Body of pancreas (tissue), 4 donors: ENCODE results near the gene ERBB4. TPM values are rescaled to one million over a fixed set of nuclear protein-coding genes. Genes with fewer than 3 reads are reported as not detected.

Experiments used
- ATAC-seq: fragments of 150-250 bp; one replicate; pipeline ENCODE4 v1.9.1; 2016
- DNase-seq, 4 donors: peaks; one replicate each; pipeline ENCODE4 v3.0.0-alpha.2; 2019
- H3K27ac ChIP-seq, 4 donors: fragments of 200-600 bp; sonication (generic); 1 replicate in 3 of 4; 2 replicates in 1 of 4; pipeline versions ENCODE4 v1.5.1 to v1.6.1; 2016 to 2019; ENCODE audit warnings: mild to moderate bottlenecking in 1 of 4, mixed read lengths in 1 of 4, moderate library complexity in 1 of 4
- H3K27me3 ChIP-seq, 2 donors: fragments of 200-600 bp; sonication (generic); one replicate each; pipeline ENCODE4 v1.6.0; 2016; ENCODE audit warnings: mild to moderate bottlenecking in 1 of 2
- H3K36me3 ChIP-seq, 2 donors: fragments of 200-600 bp; sonication (generic); replicated peaks in 1 of 2; 2 replicates each; pipeline ENCODE4 v1.5.1; 2016; ENCODE audit warnings: low read depth in 2 of 2; ENCODE audit not compliant: insufficient read depth in 1 of 2
- H3K4me1 ChIP-seq: fragments of 200-600 bp; sonication (generic); one replicate; pipeline ENCODE4 v1.6.0; 2016
- H3K4me3 ChIP-seq, 2 donors: fragments of 200-600 bp; sonication (generic); 1 replicate in 1 of 2; 2 replicates in 1 of 2; pipeline ENCODE4 v1.5.1; 2016 to 2019
- H3K9me3 ChIP-seq, 3 donors: fragments of 200-600 bp; sonication (generic); 1 replicate in 2 of 3; 2 replicates in 1 of 3; pipeline ENCODE4 v1.5.1; 2016
- POLR2A ChIP-seq, 3 donors: fragments of 450-650 bp; IDR thresholded peaks; one replicate each; pipeline ENCODE4 v1.6.1; 2016; ENCODE audit warnings: antibody characterized with exemption in 3 of 3, mild to moderate bottlenecking in 2 of 3
- WGBS, 2 donors: methylation state at CpG; one replicate each; pipeline ENCODE4 v1.1.5; 2017; 5-methylcytosine and 5-hydroxymethylcytosine counted together
- intact Hi-C: fragments of 100-400 bp; cut with DNase I; formaldehyde crosslinking; loops from one replicate; pipeline ENCODE4 v1.15.1; 2023
- total RNA-seq, 2 donors: library from RNA; depleted of rRNA; stranded (reverse); fragments of >200 nt; gene quantifications; one replicate each; pipeline ENCODE4 v1.1.0, GENCODE V29; 2016
- TF ChIP-seq, protein P1 (sequence below), 7 experiments: fragments of 450-650 bp in 4 of 7; fragments of 200-600 bp in 3 of 7; sonication (generic) in 3 of 7; IDR thresholded peaks; one replicate each; pipeline ENCODE4 v1.5.1; 2016 to 2019; ENCODE audit warnings: antibody characterized with exemption in 7 of 7

ERBB4 gene
- 1 to 10 TPM; 1.6 to 4.4 TPM for total RNA-seq

GRCh38 chr2:212538305-212539071 is at the start of gene ERBB4:
Gene ERBB4 (minus strand): TSS chr2:212538802. CDS start chr2:212538530, 272 bp downstream.
- DNase-seq = peak in 3 of 4 donors; percentile 24 to 38 (median 31)
- TF ChIP-seq POLR2A (IDR thresholded peaks at IDR 0.05) = peak in 1 of 3 donors; percentile 25
- TF ChIP-seq, protein P1, sequence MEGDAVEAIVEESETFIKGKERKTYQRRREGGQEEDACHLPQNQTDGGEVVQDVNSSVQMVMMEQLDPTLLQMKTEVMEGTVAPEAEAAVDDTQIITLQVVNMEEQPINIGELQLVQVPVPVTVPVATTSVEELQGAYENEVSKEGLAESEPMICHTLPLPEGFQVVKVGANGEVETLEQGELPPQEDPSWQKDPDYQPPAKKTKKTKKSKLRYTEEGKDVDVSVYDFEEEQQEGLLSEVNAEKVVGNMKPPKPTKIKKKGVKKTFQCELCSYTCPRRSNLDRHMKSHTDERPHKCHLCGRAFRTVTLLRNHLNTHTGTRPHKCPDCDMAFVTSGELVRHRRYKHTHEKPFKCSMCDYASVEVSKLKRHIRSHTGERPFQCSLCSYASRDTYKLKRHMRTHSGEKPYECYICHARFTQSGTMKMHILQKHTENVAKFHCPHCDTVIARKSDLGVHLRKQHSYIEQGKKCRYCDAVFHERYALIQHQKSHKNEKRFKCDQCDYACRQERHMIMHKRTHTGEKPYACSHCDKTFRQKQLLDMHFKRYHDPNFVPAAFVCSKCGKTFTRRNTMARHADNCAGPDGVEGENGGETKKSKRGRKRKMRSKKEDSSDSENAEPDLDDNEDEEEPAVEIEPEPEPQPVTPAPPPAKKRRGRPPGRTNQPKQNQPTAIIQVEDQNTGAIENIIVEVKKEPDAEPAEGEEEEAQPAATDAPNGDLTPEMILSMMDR (IDR thresholded peaks at IDR 0.05) = no peak
- Histone ChIP-seq H3K4me3 (peak within 1 kb of the TSS; percentile 27 to 64), H3K9me3 (no peaks in the 10 kb centered on the region), H3K4me1 (peaks cover 19% of the 10 kb centered on the region), H3K36me3 (no peaks in the 10 kb centered on the region), H3K27me3 (no peaks in the 10 kb centered on the region), H3K27ac (peak within 1 kb of the TSS in 3 of 4 donors; percentile 41 to 76 (median 69))
- ATAC-seq = peak; percentile 49
- 0 to 1% methylated on average over 31 to 69 of the region's 69 CpGs for WGBS, 2 donors
- intact Hi-C loops = no loop called here

DNA sequence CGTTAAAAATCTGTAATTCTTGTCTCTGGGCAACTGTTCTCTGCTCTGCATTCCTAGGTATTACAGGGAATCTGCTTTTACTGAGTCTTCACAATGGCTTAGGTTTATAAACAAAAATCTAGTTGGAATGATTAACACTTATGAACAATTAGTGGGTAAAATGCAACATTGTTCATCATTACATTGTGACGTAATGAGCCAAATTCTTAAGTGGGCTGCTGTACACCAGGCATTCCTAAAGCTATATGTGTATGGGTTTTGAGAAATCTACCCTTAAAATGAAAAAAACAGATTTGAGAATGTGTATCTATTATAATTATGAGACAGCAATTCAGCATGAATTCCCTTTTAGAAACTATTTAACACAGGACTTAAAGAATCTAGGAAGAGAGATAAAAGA is 41.5 kb upstream of the ERBB4 start:
- Histone ChIP-seq H3K4me3 (no peak overlapping the region), H3K9me3 (no peaks in the 10 kb centered on the region), H3K36me3 (no peaks in the 10 kb centered on the region), H3K27me3 (no peaks in the 10 kb centered on the region), H3K4me1 (no peaks in the 10 kb centered on the region), H3K27ac (no peak overlapping the region)
- intact Hi-C loops = no loop called here
- TF ChIP-seq, protein P1 (IDR thresholded peaks at IDR 0.05) = no peak
- no peak for TF ChIP-seq POLR2A (IDR thresholded peaks at IDR 0.05)
- DNase-seq (no peak), ATAC-seq (no peak)
- 63 to 66% methylated on average over 2 of the region's 2 CpGs for WGBS, 2 donors

- 65 to 73% methylated on average over 4 of the region's 4 CpGs for WGBS, 2 donors
- H3K36me3 ChIP-seq = no peaks in the 10 kb centered on the region
- TF ChIP-seq, protein P1 (IDR thresholded peaks at IDR 0.05) = no peak
- TF ChIP-seq POLR2A (IDR thresholded peaks at IDR 0.05) = no peak
- DNase-seq (no peak), ATAC-seq (no peak)
- H3K9me3 ChIP-seq = no peaks in the 10 kb centered on the region
- no peaks in the 10 kb centered on the region for H3K4me1 ChIP-seq
- no peak overlapping the region for H3K27ac ChIP-seq
- H3K27me3 ChIP-seq = no peaks in the 10 kb centered on the region
- intact Hi-C loops = loop anchor here (10.0 kb wide), 1 partner anchor 401 kb away; no protein-coding TSS in a partner anchor
- no peak overlapping the region for H3K4me3 ChIP-seq
Measured at GRCh38 chr2:212556296-212556695, 17.7 kb upstream of the ERBB4 start.

- no peak overlapping the region for H3K27ac ChIP-seq
- TF ChIP-seq, protein P1 (IDR thresholded peaks at IDR 0.05) = no peak
- TF ChIP-seq POLR2A (IDR thresholded peaks at IDR 0.05) = no peak
- no peaks in the 10 kb centered on the region for H3K36me3 ChIP-seq
- no peaks in the 10 kb centered on the region for H3K9me3 ChIP-seq
- no peaks in the 10 kb centered on the region for H3K4me1 ChIP-seq
- 73 to 78% methylated on average over 2 of the region's 2 CpGs for WGBS, 2 donors
- DNase-seq = no peak
- H3K27me3 ChIP-seq = no peaks in the 10 kb centered on the region
- intact Hi-C loops = loop anchor here (10.0 kb wide), 1 partner anchor 399 kb away; no protein-coding TSS in a partner anchor
- no peak overlapping the region for H3K4me3 ChIP-seq
- ATAC-seq = no peak
Measured at GRCh38 chr2:212554233-212554632, 15.6 kb upstream of the ERBB4 start.
